NOMO-1 treated with dmso at 0.1 percent for 144 hours (cell line): ENCODE results near the gene NCF1.
"Not testable (repeated sequence)": the region's sequence is repeated elsewhere in the genome, so short reads cannot be mapped to it uniquely, and the experiment has no call there.

ENCODE experiments used
- DNase-seq: peaks from one replicate; lab custom pipeline; 2025; ENCODE audit not compliant: unreplicated experiment; lab: John Stamatoyannopoulos, UW

The NCF1 gene

DNA sequence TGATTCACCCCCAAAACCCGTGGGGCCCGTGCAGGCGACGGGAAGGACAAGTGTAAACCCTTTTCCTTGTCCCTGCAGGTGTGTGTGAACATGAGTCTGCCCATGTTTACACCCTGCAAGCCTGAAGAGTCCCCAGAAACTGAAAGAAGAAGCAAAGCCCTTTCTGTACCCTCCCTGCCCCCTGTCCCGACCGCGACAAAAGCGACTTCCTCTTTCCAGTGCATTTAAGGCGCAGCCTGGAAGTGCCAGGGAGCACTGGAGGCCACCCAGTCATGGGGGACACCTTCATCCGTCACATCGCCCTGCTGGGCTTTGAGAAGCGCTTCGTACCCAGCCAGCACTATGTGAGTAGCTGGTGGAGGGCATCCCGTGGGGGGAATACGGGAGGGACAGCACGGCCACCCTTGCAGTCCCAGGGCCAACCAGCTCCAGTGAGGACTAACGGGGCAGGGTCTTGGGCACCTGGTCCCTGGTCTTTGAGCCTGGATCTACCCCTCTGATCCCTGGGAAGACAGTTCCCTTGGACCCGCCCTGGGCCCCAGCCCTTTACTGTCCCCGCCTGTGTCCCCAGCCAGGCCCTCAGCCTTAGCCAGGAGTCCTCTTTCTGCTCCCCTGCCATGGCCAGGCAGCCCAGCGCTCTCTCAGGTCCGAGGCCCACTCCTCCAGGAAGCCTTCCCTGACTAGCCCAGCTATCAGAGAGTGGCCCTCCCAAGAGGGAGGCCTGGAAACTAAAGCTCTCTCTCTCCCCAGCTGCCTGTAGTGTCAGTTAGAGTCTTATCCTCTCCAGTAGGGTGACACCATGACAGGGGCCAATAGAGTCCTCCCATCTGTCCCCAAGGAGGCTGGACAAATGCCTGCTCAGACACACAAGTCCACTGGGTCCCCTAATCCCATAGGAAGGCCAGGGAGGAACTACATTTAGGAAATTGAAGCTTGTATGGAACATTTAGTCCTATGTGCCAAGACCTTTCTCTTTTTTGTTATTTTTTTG, at the start of gene NCF1:
Gene NCF1 (plus strand): TSS at position 252 of the 991 bp plus-strand sequence. CDS start 21 bp downstream, at position 273.
- not testable (repeated sequence) for DNase-seq

DNA sequence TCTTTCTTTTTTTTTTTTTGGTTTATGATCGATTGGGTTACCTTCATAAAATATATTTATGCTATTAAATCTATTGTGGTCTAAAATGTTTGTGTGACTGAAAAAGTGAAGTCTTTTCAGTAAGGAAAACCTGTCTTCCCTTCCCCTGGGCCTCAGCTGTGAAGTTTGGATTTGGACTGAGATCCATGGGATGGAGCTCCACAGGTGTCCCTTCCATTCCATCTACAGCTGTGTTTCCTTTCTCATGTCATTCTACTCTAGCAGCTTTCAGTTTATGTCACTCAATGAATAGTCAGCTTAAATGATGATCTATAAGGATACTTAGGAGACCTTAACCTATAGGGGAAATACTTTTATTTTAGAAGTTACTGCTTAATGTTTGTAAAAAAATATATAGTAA, 48.0 kb upstream of the NCF1 start:
- DNase-seq, result no peak

DNA sequence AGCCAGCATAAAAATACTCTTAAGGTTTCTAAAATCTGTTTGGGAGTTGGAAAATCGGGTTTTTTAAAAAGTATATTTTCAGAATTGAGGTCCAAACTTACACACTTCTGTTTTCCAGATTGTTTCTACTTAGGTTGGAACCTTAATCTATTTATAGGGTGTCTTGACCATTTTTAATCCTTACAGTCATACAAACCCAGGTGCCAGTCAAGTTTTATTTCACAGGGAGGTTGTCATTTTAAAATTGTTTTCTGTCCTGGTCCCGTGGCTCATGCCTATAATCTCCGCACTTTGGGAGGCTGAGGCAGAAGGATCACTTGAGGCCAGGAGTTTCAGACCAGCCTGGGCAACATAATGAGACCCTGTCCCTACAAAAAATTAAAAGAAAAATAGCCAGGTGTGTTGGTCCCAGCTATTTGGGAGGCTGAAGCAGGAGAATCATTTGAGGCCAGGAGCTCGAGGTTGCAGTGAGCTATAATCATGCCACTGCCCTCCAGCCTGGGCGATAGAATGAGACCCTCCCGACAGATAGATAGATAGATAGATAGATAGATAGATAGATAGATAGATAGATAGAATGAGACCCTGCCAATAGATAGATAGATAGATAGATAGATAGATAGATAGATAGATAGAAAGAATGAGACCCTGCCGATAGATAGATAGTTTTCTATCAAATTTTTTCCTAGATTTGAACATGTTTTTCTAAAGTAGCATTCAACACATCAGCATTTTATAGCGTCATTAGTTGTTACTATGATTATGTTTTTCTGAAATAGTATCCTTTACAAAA, 47.3 kb upstream of the NCF1 start:
- DNase-seq, result no peak

DNA sequence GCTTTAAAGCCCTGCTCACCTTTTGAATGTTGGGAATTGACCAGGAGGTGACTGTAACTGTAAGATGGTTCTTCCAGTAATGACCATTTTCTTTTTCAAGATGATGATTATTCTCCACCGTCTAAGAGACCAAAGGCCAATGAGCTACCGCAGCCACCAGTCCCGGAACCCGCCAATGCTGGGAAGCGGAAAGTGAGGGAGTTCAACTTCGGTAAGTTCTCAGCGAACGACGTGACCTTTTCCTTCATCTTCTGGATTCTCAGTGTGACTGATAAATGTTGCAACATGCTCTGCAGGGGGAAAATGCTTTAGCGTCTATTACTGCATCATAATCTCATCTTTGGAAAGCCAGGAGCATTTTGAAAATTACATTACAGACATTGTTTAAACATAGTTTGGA, 45.1 kb upstream of the NCF1 start:
- not testable (repeated sequence) for DNase-seq

DNA sequence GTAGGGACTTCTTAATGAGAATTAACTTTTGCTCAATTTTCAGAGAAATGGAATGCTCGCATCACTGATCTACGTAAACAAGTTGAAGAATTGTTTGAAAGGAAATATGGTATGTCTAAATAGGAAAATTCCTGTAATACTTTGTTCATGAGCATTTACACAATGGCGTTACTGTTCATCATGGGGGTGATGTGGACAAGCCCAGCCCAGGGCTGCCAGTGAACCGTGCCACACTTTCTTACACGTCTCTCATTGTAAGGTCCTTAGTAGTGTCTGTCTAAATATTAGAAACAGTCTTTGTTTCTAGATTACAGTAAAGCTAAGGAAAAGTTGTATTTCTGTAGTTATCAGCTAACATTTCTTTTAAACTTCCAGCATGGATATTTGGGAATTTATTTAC, 43.6 kb upstream of the NCF1 start:
- DNase-seq, result not testable (repeated sequence)

GRCh38 chr7:74739974-74740703, 33.7 kb upstream of the NCF1 start:
- not testable (repeated sequence) for DNase-seq

DNA sequence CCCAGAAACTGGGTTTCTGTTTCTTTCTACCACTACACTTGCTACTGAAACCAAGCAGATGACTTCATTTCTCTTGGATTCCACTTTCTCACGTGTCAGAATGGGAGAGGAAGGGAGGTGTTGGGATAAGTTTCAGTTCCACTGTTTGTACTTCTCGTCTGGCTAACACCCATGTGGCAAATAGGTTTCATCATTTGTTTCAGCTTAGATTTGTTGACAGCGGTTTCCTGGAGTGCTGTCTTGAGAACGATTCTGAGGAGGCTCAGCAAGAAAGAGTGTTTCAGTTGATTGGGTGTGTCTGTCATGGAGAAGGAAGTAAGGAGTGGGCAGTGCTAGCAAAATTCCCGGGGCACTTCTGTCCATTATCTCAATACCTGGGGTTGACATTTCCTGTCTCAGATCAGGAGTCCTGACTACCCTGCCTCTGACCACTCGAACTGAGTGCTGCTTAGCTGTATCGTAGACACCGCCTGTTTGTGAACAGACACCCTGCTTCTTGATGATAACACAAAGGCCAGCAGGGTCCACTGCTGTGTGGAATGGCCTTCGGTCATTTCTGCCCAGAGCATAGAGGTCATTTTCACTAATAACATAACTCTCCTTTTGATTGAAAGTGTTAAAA, 29.8 kb upstream of the NCF1 start:
- DNase-seq, result not testable (repeated sequence)

DNA sequence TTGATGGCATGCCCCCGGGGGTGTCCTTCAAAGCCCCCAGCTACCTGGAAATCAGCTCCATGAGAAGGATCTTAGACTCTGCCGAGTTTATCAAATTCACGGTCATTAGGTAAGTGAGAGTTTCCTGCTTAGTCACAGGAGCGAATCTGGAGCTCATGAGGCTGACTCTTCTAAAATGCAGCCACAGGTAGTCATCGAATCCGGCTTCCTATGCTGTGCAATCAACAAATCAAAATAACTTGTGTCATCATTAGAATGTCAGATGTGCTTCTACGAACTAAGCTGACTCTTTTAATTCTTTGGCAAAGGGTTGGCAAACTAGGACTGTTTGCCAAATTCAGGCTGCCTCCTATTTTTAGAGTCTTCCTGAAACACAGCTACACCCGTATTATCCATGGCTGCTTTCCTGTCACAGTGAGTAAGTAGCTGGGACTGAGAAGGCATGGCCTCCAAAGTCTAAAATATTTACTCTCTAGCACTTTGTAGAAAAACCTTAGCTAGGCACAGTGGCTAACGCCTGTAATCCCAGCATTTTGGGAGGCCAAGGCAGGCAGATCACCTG, 19.8 kb upstream of the NCF1 start:
- DNase-seq, result not testable (repeated sequence)

DNA sequence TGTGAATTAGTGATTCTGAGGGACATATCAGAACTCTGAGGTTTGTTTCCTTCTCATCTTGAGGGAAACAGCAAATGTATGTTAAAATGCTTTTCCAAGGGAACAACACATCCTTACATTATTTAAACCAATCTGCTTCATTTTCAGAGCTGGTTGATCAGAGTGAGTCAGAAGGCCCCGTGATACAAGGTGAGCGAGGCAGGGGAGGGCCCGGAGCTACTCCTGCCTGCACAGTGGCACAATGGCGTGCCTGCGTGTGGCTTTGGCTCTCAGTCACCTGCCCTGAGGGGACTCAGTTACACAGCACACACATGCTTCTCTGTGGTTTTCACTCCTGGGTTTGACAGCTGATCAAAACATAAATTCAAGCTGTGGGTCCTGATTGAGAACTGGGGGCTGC, 17.1 kb upstream of the NCF1 start:
- not testable (repeated sequence) for DNase-seq

- not testable (repeated sequence) for DNase-seq
Measured at GRCh38 chr7:74758268-74758667, 15.5 kb upstream of the NCF1 start.

DNA sequence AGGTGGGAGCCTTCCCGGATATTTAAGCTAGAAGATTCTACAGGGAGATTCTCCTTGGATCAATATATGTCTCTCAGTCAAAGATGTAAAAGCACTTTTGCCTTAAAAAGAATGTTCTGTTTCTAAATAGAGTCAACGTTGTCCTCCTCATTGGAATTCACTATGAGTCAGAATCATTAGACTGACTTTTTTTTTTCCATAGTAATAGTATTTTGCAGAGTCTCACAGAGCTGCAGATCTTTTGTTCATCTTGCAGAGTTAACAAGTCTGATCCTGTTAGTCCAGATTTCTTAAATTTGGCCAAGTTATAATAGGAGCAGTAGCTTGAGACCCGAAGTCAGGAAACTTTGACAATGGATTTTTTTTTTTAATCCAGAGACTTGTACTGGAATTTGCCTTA, 14.8 kb upstream of the NCF1 start:
- DNase-seq, result not testable (repeated sequence)

- DNase-seq, result not testable (repeated sequence)
Measured at GRCh38 chr7:74765205-74765918, 8.4 kb upstream of the NCF1 start.

DNA sequence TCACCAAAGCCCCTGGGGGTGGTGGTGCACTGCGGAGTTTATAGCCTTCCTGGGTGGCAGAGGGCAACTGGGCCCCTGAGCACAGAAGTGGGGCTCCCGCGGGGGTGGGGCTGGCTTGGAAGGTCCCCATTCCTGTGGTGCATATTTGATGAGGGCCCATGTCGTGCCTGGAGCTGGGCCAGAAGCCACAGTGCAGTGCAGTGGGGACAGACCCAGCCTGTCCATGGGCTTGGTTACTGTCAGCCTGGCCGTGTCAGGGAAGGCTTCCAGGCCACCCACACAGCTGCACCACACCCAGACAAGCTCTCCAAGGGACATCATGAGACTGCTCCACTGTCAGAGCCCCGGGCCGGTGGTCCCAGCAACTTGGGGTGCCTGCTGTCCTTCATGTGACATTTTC, 7.3 kb upstream of the NCF1 start:
- not testable (repeated sequence) for DNase-seq

GRCh38 chr7:74766991-74767390, 6.8 kb upstream of the NCF1 start:
- DNase-seq, result not testable (repeated sequence)

DNA sequence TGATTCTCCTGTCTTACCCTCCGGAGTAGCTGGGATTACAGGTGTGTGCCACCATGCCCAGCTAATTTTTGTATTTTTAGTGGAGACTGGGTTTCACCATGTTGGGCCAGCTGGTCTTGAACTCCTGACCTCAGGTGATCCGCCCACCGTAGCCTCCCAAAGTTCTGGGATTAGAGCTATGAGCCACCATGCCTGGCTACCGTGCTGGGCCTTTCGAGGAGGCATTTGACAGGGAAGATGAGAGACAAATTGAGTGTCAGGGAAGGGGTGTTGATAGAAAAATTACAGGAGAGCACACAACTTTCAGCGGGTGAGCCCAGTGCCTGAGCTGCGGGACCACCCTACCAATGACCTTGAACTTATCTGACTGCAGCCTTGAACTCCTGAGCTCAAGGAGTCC, 3.7 kb upstream of the NCF1 start:
- DNase-seq, result not testable (repeated sequence)

DNA sequence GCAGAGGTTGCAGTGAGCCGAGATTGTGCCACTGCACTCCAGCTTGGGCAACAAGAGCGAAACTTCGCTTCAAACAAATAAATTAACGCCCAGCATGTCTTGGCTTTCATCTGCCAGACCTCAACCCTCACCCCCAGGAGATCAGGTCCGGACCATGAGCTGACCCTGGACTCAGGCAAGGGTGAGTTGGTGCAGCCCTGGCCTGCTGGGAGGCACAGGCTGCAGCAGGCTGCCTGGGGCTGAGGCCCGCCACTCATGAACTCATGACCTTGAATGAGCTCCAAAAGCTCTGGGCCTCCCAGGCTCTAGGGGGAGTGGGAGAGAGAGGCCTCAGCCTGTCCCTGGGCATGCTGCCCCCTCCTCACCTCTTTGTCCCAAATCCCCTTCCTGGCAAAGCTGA, 1.7 kb upstream of the NCF1 start:
- DNase-seq, result not testable (repeated sequence)

- not testable (repeated sequence) for DNase-seq
Measured at GRCh38 chr7:74775111-74775510, 1.3 kb downstream of the NCF1 start.

DNA sequence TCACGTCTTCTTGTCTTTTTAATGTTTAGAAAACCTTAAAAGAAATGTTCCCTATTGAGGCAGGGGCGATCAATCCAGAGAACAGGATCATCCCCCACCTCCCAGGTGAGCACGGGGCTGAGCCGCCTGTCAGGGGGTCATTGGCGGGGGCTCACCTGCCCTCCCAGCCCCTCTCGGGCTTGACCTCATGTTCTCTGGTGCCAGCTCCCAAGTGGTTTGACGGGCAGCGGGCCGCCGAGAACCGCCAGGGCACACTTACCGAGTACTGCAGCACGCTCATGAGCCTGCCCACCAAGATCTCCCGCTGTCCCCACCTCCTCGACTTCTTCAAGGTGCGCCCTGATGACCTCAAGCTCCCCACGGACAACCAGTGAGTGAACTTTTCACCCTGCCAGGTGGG, 5.2 kb downstream of the NCF1 start:
- not testable (repeated sequence) for DNase-seq

DNA sequence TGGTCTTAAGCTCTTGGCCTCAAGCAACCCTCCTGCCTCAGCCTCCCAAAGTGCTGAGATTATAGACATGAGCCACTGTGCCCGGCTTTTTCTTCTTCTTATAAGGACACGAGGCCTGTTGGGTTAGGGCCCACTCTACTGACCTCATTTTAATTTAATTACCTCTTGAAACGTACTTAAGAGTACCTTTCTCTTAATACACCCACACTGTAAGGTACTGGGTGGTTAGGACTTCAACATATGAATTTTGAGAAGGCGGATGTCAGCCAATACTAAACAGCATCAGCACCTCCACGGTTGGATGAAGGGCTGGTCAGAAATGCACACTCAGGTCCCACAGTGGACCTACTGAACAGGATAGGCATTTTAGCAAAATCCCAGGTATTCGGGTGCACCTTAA, 7.9 kb downstream of the NCF1 start:
- DNase-seq, result not testable (repeated sequence)

DNA sequence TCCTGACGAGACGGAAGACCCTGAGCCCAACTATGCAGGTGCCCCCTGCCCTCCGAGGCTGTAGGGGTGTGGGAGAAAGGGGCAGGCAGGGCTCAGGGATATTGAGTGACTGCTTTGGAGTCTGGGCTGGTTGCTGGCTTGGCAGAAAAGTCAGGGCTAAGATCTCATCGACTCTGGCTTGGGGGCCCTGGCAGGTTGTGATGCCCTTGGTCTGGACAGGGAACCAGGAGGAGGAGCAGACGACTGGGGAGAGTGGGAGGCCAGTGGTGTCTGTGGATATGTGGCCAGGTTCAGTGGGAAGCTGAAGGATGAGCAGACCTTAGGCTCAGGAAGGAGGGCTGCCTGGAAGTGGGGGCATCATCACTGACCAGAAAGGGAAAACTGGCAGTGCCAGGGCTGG, 9.8 kb downstream of the NCF1 start:
- DNase-seq, result not testable (repeated sequence)
